Activated B cell treated with CpG ODN at 0.5 μM for 24 hours (primary cell): ENCODE data around the gene RUNDC3A. TPM values are rescaled to one million over a fixed set of nuclear protein-coding genes. Genes with fewer than 3 reads are reported as not detected.

Experiments used
- ATAC-seq: fragments of 200-7000 bp; cut with Tn5 transposase; one replicate; pipeline ENCODE4 v1.10.0; 2021; ENCODE audit warnings: low read depth, mild to moderate bottlenecking, moderate library complexity
- CTCF ChIA-PET: fragments of 350-600 bp; sonication (Branson Sonifier 250); formaldehyde crosslinking; loops from one replicate; lab custom pipeline; 2021; ENCODE audit warnings: antibody characterized with exemption; lab: Charles Lee
- POLR2A ChIA-PET: fragments of 350-600 bp; sonication (Branson Sonifier 250); formaldehyde crosslinking; loops from one replicate; lab custom pipeline; 2021; ENCODE audit warnings: antibody characterized with exemption; lab: Charles Lee
- DNase-seq: peaks from one replicate; pipeline ENCODE4 v3.0.0; 2022
- H3K27ac Mint-ChIP-seq: one replicate; pipeline ENCODE4 v1.8.0; 2020; ENCODE audit warnings: mixed read lengths
- H3K27me3 Mint-ChIP-seq: one replicate; pipeline ENCODE4 v1.8.0; 2021; ENCODE audit warnings: mixed read lengths
- H3K36me3 Mint-ChIP-seq: one replicate; pipeline ENCODE4 v1.8.0; 2021; ENCODE audit warnings: low read depth, mixed read lengths
- H3K4me1 Mint-ChIP-seq: one replicate; pipeline ENCODE4 v1.8.0; 2021; ENCODE audit warnings: mixed read lengths
- H3K4me3 Mint-ChIP-seq: one replicate; pipeline ENCODE4 v1.8.0; 2020; ENCODE audit warnings: mild to moderate bottlenecking, mixed read lengths
- H3K9me3 Mint-ChIP-seq: one replicate; pipeline ENCODE4 v1.8.0; 2020; ENCODE audit warnings: mixed read lengths
- intact Hi-C: fragments of 100-400 bp; cut with micrococcal nuclease; formaldehyde crosslinking; loops from one replicate; pipeline ENCODE4 v1.15.1; 2024
- total RNA-seq: library from RNA; stranded (reverse); gene quantifications from 2 replicates; pipeline ENCODE4 v1.2.3, GENCODE V29; 2022
- TF ChIP-seq, protein P1 (sequence below): fragments of 200-600 bp; IDR thresholded peaks from one replicate; pipeline ENCODE4 v1.8.0; 2022; ENCODE audit warnings: antibody characterized with exemption, mild to moderate bottlenecking

The RUNDC3A gene
- total RNA-seq, 1 donor from 2014 or later: 0.07 TPM

DNA sequence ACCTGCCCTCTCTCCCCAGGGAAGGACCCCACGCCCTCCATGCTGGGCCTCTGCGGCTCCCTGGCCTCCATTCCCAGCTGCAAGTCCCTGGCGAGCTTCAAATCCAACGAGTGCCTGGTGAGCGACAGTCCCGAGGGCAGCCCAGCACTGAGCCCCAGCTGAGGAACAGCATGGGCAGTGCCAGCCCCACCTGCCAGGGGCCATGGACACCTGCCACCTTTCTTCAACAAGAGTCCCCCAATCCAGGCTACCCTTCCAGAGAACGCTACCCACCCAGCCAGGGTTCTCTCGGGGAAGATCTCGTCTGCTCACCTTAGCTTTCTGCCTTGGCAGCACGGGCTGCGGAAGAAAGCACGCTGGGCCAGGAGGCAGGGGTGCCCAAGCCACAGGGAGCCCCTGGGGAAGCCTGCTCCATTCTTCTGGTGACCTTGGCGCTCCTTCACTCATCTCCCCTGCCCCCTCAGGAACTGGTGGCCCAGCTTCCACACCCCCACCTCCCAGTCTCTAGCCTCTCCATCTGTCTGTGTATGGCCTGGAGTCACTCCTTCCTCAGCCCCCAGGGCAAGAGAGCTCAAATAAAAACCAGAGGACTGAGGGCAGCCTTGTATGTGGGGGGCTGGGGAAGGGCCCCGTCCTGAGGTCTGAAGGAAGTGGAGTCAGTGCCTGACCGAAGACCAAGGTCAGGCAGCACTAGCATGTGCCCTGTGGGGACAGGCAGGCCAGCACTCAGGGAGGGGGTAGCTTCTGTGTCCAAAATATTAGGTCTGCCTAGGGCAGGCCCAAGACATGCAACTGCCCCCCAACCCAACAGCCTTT lies 9.9 kb downstream of the RUNDC3A start:
- ChIA-PET POLR2A (interaction anchor here (1.2 kb wide), 1 partner anchor 9 kb away, joined by 3 read pairs; no protein-coding TSS in a partner anchor), CTCF (interaction anchor here (1.2 kb wide), 1 partner anchor 13 kb away, joined by 3 read pairs; no protein-coding TSS in a partner anchor)

DNA sequence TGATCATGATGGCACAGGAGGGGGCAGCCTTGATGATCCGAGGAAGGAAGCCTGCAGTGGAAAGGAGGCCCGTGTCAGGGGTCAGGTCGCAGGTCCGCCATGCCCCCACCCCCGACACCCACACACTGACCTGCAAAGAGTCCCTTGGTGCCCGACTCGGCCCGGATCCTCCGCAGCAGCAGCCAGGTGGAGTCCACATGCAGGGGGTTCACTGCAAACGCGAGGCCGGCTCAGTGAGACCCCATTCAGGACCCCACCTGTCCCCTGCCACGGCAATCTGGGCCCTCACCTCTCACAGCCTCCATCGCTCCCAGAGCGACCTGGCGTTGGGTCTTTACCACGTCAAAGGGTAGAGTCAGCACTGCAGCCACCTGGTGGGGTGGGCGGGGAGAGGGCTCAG lies 11.7 kb downstream of the RUNDC3A start:
- DNase-seq: no peak
- CTCF ChIA-PET: interaction anchor here (1.8 kb wide), 1 partner anchor 110 kb away, joined by 5 read pairs; no protein-coding TSS in a partner anchor

More for the DNA sequence above, 9.9 kb downstream of the RUNDC3A start:
- peaks cover 2% of the 10 kb centered on the region for H3K9me3 Mint-ChIP-seq
- peaks cover 27% of the 10 kb centered on the region for H3K27me3 Mint-ChIP-seq
- no peak for ATAC-seq
- peaks cover 34% of the 10 kb centered on the region for H3K36me3 Mint-ChIP-seq
- DNase-seq: no peak
- H3K4me3 Mint-ChIP-seq: no peak overlapping the region
- intact Hi-C loops: loop anchor here (5.0 kb wide), 1 partner anchor 34 kb away; no protein-coding TSS in a partner anchor
- H3K4me1 Mint-ChIP-seq: peaks cover 19% of the 10 kb centered on the region
- TF ChIP-seq, protein P1, sequence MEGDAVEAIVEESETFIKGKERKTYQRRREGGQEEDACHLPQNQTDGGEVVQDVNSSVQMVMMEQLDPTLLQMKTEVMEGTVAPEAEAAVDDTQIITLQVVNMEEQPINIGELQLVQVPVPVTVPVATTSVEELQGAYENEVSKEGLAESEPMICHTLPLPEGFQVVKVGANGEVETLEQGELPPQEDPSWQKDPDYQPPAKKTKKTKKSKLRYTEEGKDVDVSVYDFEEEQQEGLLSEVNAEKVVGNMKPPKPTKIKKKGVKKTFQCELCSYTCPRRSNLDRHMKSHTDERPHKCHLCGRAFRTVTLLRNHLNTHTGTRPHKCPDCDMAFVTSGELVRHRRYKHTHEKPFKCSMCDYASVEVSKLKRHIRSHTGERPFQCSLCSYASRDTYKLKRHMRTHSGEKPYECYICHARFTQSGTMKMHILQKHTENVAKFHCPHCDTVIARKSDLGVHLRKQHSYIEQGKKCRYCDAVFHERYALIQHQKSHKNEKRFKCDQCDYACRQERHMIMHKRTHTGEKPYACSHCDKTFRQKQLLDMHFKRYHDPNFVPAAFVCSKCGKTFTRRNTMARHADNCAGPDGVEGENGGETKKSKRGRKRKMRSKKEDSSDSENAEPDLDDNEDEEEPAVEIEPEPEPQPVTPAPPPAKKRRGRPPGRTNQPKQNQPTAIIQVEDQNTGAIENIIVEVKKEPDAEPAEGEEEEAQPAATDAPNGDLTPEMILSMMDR: no peak
- H3K27ac Mint-ChIP-seq: no peak overlapping the region

DNA sequence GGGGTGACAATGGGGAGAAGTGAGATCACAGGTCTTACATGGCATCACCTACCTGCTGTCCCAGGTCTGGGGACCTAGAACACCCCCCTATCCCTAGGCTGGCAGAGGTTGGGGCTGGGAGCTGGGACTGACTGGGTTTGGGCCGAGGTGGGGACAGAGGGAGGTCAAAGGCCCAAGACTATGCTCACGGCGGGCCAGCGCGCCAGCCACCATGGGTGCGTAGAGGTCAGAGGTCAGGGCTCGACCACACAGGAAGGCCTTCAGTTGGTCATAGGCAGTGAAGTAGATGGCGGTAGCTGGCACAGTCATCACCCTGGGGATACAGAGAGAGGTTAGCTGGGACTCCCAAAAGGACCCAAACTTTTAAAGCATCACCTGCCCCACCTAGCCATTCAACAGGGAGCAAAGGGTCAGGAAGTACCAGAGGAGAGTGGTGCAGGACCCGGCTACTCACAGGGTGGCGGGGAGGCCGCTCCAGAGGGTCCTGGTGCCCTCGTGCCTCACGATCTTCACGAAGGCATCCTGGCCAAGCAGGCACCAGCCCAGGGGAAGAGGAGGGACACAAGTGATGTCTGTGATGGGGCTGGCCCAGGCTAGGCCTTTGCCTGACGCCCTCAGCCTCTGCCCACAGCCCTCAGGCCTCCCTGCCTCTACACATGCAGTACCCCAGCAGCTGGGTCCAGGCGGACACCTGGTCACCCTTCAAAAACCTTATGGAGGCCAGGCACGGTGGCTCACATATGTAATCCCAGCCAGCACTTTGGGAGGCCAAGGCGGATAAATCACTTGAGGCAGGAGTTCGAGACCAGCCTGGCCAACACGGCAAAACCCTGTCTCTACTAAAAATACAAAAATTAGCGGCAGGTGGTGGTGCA lies 13.1 kb downstream of the RUNDC3A start:
- peaks cover 6% of the 10 kb centered on the region for H3K27me3 Mint-ChIP-seq
- peaks cover 40% of the 10 kb centered on the region for H3K36me3 Mint-ChIP-seq
- H3K9me3 Mint-ChIP-seq: peaks cover 2% of the 10 kb centered on the region
- no peak overlapping the region for H3K4me3 Mint-ChIP-seq
- intact Hi-C loops: no loop called here
- TF ChIP-seq, protein P1: no peak
- ChIA-PET CTCF (interaction anchor here (1.3 to 1.8 kb wide), 2 partner anchors 29 to 112 kb away, joined by 3 to 5 read pairs; no protein-coding TSS in a partner anchor), POLR2A (interaction anchor here (0.5 to 11.6 kb wide), 7 partner anchors 26 to 111 kb away, joined by 3 to 237 read pairs (median 3); partner anchors contain the start of gene UBTF)
- H3K4me1 Mint-ChIP-seq: peaks cover 25% of the 10 kb centered on the region
- DNase-seq (no peak), ATAC-seq (no peak)
- no peak overlapping the region for H3K27ac Mint-ChIP-seq

More for the DNA sequence above, 11.7 kb downstream of the RUNDC3A start:
- H3K27ac Mint-ChIP-seq: no peak overlapping the region
- H3K36me3 Mint-ChIP-seq: peaks cover 36% of the 10 kb centered on the region
- H3K9me3 Mint-ChIP-seq: peaks cover 2% of the 10 kb centered on the region
- TF ChIP-seq, protein P1: no peak
- ATAC-seq: no peak
- POLR2A ChIA-PET: interaction anchor here (1.2 to 1.6 kb wide), 2 partner anchors 99 to 104 kb away, joined by 5 to 6 read pairs; no protein-coding TSS in a partner anchor
- no peak overlapping the region for H3K4me3 Mint-ChIP-seq
- peaks cover 16% of the 10 kb centered on the region for H3K27me3 Mint-ChIP-seq
- intact Hi-C loops: no loop called here
- peaks cover 27% of the 10 kb centered on the region for H3K4me1 Mint-ChIP-seq

DNA sequence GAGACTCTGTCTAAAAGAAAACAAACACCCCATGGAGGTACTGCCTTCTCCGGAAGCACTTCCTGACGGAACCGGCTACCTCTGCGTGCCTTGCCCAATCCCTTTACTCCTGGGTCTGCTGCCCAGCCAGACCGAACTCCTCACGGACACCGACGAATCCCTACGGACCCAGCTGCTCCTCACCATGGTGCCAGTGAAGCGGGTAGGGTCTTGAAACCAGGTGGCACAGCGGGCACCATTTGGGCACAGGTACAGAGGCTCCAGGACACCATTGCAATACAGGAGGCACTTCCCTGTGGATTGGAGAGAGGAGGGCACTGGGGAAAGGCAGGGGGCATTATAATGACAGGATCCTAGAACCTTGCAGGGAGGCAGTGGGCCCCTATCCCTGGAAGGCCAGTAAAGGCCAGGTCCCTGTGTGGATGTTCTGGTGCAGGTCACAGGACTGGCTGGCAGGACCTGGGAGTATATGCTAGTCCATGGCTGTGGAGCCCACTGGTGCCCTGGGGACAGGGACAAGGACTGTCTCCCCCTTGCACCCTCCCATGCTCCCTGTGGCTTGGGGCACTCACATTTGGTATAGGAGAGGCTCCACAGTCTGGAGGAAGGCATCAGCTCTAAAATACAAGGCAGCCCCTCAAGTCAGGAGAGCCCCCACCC lies 14.0 kb downstream of the RUNDC3A start:
- ATAC-seq: no peak
- H3K4me1 Mint-ChIP-seq: peaks cover 28% of the 10 kb centered on the region
- TF ChIP-seq, protein P1: no peak
- peak overlapping the region; percentile 52 for H3K4me3 Mint-ChIP-seq
- no peak overlapping the region for H3K27ac Mint-ChIP-seq
- H3K27me3 Mint-ChIP-seq: peaks cover 4% of the 10 kb centered on the region
- H3K9me3 Mint-ChIP-seq: peaks cover 2% of the 10 kb centered on the region
- intact Hi-C loops: no loop called here
- DNase-seq: no peak
- peaks cover 40% of the 10 kb centered on the region for H3K36me3 Mint-ChIP-seq
- ChIA-PET POLR2A (interaction anchor here (0.5 to 11.6 kb wide), 2 partner anchors 97 to 104 kb away, joined by 6 to 237 read pairs; partner anchors contain the start of gene UBTF), CTCF (no interaction called here)
